HepG2 (cell line): ENCODE data around the gene PKD2L1. TPM values are rescaled to one million over a fixed set of nuclear protein-coding genes. Genes with fewer than 3 reads are reported as not detected.
A peak's percentile ranks its signal among the peaks of the same experiment; 100 is the strongest.

Experiments
- AKAP8 ChIP-seq: sonication (generic); formaldehyde crosslinking; IDR thresholded peaks from 2 replicates; pipeline ENCODE4 v1.5.1; 2020; ENCODE audit warnings: mild to moderate bottlenecking, missing genetic modification reagents
- FOXO1 ChIP-seq: sonication (generic); formaldehyde crosslinking; IDR thresholded peaks from 2 replicates; pipeline ENCODE4 v1.4.0; 2020; ENCODE audit warnings: missing genetic modification reagents
- LCORL ChIP-seq, 2 experiments: fragments of 450-650 bp in 1 of 2; sonication (generic) in 1 of 2; formaldehyde crosslinking in 1 of 2; IDR thresholded peaks; 2 replicates each; pipeline versions ENCODE4 v1.5.0 to v1.6.1; 2017 to 2020; ENCODE audit warnings: antibody characterized with exemption in 1 of 2, missing genetic modification reagents in 1 of 2
- MXI1 ChIP-seq: IDR thresholded peaks from 3 replicates; pipeline ENCODE4 v1.6.1; 2012; ENCODE audit warnings: low read depth, low read length, inconsistent platforms, borderline replicate concordance
- NAIF1 ChIP-seq: sonication (generic); formaldehyde crosslinking; IDR thresholded peaks from 2 replicates; pipeline ENCODE4 v1.5.0; 2020; ENCODE audit warnings: mild to moderate bottlenecking, missing genetic modification reagents, borderline replicate concordance
- RORA ChIP-seq: sonication (generic); formaldehyde crosslinking; IDR thresholded peaks from 2 replicates; pipeline ENCODE4 v1.5.0; 2020; ENCODE audit warnings: mild to moderate bottlenecking, missing genetic modification reagents, moderate library complexity
- SIN3A ChIP-seq: IDR thresholded peaks from 2 replicates; pipeline ENCODE4 v1.6.1; 2011; ENCODE audit warnings: low read depth, mild to moderate bottlenecking, control low read depth, low read length, borderline replicate concordance
- SUZ12 ChIP-seq: fragments of 150-350 bp; IDR thresholded peaks from 2 replicates; pipeline ENCODE4 v1.6.1; 2014; ENCODE audit warnings: low read depth, low read length
- TBX2 ChIP-seq: sonication (generic); formaldehyde crosslinking; IDR thresholded peaks from 2 replicates; pipeline ENCODE4 v1.5.0; 2020; ENCODE audit warnings: missing genetic modification reagents, mild to moderate bottlenecking, borderline replicate concordance
- ZKSCAN8 ChIP-seq: IDR thresholded peaks from 2 replicates; pipeline ENCODE4 v1.6.1; 2016; ENCODE audit warnings: borderline replicate concordance, missing genetic modification reagents, missing compliant biosample characterization
- ZNF235 ChIP-seq: sonication (generic); formaldehyde crosslinking; IDR thresholded peaks from 2 replicates; pipeline ENCODE4 v1.8.1; 2023; ENCODE audit warnings: mild to moderate bottlenecking, missing genetic modification reagents, borderline replicate concordance
- ZNF317 ChIP-seq: sonication (generic); formaldehyde crosslinking; IDR thresholded peaks from 2 replicates; pipeline ENCODE4 v1.5.0; 2020; ENCODE audit warnings: mild to moderate bottlenecking, missing genetic modification reagents
- ZNF562 ChIP-seq: sonication (generic); formaldehyde crosslinking; IDR thresholded peaks from 2 replicates; pipeline ENCODE4 v1.8.0; 2022; ENCODE audit warnings: missing genetic modification reagents, borderline replicate concordance
- polyA plus RNA-seq, 8 experiments: library from polyadenylated mRNA; depleted of rRNA in 3 of 8; stranded (reverse) in 7 of 8; unstranded in 1 of 8; fragments of >200 nt; fragmentation: Illumina TruSeq in 4 of 8; extraction: Trizol in 4 of 8; gene quantifications; 2 replicates each; pipeline versions ENCODE4 v1.2.1 to v1.2.3, GENCODE V29; 2011 to 2016; ENCODE audit warnings: low read depth in 4 of 8, missing spikeins in 1 of 8, mixed read lengths in 1 of 8; ENCODE audit not compliant: insufficient read depth in 1 of 8
- total RNA-seq, 5 experiments: library from RNA; depleted of rRNA; stranded (reverse); fragments of >200 nt; fragmentation: Illumina TruSeq; extraction: Trizol; gene quantifications; 2 replicates each; pipeline ENCODE4 v1.2.3, GENCODE V29; 2016; ENCODE audit warnings: low read depth in 1 of 5
- TF ChIP-seq, protein P1 (sequence below): IDR thresholded peaks from 2 replicates; pipeline ENCODE4 v1.6.1; 2016; ENCODE audit warnings: missing compliant biosample characterization, missing genetic modification reagents, borderline replicate concordance
- TF ChIP-seq, protein P2 (sequence below): sonication (generic); formaldehyde crosslinking; IDR thresholded peaks from 2 replicates; pipeline ENCODE4 v1.5.0; 2020; ENCODE audit warnings: missing genetic modification reagents, mild to moderate bottlenecking, borderline replicate concordance
- TF ChIP-seq, protein P3 (sequence below): sonication (generic); formaldehyde crosslinking; IDR thresholded peaks from 2 replicates; pipeline ENCODE4 v1.4.0; 2020; ENCODE audit warnings: missing genetic modification reagents, borderline replicate concordance
- TF ChIP-seq, protein P4 (sequence below): sonication (generic); formaldehyde crosslinking; IDR thresholded peaks from 2 replicates; pipeline ENCODE4 v1.5.0; 2020; ENCODE audit warnings: mild to moderate bottlenecking, missing genetic modification reagents

Gene PKD2L1
- total and polyA plus RNA-seq, 2 of the 13 experiments (the other 11 are each of a cell fraction or from before 2014, with no cell fraction given): 0.07 to 0.15 TPM

DNA sequence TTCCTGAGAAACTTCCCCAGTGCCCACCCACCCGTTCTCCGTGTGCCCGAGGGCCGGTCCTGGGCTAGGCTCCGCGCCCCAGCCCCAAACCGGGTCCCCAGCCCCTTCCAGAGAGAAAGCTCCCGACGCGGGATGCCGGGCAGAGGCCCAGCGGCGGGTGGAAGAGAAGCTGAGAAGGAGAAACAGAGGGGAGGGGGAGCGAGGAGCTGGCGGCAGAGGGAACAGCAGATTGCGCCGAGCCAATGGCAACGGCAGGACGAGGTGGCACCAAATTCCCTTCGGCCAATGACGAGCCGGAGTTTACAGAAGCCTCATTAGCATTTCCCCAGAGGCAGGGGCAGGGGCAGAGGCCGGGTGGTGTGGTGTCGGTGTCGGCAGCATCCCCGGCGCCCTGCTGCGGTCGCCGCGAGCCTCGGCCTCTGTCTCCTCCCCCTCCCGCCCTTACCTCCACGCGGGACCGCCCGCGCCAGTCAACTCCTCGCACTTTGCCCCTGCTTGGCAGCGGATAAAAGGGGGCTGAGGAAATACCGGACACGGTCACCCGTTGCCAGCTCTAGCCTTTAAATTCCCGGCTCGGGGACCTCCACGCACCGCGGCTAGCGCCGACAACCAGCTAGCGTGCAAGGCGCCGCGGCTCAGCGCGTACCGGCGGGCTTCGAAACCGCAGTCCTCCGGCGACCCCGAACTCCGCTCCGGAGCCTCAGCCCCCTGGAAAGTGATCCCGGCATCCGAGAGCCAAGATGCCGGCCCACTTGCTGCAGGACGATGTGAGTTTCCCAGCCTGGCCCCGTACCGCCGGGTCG lies 16.9 kb upstream of the PKD2L1 start, which contains the start of gene SCD (continued):
- TF ChIP-seq, protein P1, sequence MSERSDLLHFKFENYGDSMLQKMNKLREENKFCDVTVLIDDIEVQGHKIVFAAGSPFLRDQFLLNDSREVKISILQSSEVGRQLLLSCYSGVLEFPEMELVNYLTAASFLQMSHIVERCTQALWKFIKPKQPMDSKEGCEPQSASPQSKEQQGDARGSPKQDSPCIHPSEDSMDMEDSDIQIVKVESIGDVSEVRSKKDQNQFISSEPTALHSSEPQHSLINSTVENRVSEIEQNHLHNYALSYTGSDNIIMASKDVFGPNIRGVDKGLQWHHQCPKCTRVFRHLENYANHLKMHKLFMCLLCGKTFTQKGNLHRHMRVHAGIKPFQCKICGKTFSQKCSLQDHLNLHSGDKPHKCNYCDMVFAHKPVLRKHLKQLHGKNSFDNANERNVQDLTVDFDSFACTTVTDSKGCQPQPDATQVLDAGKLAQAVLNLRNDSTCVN (CRISPR knock-in tag): peak; percentile 5; the same call in 1 of the 2 replicates
- peak; percentile 60; the same call in 1 of the 3 replicates for TF ChIP-seq MXI1
- TF ChIP-seq ZKSCAN8: no peak
- no peak; the same call in 1 of the 2 replicates for TF ChIP-seq ZNF235
- TF ChIP-seq RORA (CRISPR knock-in tag): no peak
- TF ChIP-seq SIN3A: peak; percentile 44
- peak; percentile 3 for TF ChIP-seq TBX2
- TF ChIP-seq SUZ12: no peak
- 0 out of 2 replicates have a peak, but pooled peaks have one; percentile 29 for TF ChIP-seq ZNF562 (CRISPR knock-in tag)
- peak; percentile 96 for TF ChIP-seq LCORL (IDR thresholded peaks at IDR 0.05)
- peak; percentile 89 for TF ChIP-seq LCORL (CRISPR knock-in tag; IDR thresholded peaks at IDR 0.05)
- TF ChIP-seq, protein P2, sequence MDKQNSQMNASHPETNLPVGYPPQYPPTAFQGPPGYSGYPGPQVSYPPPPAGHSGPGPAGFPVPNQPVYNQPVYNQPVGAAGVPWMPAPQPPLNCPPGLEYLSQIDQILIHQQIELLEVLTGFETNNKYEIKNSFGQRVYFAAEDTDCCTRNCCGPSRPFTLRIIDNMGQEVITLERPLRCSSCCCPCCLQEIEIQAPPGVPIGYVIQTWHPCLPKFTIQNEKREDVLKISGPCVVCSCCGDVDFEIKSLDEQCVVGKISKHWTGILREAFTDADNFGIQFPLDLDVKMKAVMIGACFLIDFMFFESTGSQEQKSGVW: 0 out of 2 replicates have a peak, but pooled peaks have one; percentile 65
- TF ChIP-seq, protein P3, sequence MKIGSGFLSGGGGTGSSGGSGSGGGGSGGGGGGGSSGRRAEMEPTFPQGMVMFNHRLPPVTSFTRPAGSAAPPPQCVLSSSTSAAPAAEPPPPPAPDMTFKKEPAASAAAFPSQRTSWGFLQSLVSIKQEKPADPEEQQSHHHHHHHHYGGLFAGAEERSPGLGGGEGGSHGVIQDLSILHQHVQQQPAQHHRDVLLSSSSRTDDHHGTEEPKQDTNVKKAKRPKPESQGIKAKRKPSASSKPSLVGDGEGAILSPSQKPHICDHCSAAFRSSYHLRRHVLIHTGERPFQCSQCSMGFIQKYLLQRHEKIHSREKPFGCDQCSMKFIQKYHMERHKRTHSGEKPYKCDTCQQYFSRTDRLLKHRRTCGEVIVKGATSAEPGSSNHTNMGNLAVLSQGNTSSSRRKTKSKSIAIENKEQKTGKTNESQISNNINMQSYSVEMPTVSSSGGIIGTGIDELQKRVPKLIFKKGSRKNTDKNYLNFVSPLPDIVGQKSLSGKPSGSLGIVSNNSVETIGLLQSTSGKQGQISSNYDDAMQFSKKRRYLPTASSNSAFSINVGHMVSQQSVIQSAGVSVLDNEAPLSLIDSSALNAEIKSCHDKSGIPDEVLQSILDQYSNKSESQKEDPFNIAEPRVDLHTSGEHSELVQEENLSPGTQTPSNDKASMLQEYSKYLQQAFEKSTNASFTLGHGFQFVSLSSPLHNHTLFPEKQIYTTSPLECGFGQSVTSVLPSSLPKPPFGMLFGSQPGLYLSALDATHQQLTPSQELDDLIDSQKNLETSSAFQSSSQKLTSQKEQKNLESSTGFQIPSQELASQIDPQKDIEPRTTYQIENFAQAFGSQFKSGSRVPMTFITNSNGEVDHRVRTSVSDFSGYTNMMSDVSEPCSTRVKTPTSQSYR: 0 out of 2 replicates have a peak, but pooled peaks have one; percentile 7
- peak; percentile 73; the same call in 1 of the 2 replicates for TF ChIP-seq NAIF1 (CRISPR knock-in tag)
- peak; percentile 66; the same call in 1 of the 2 replicates for TF ChIP-seq ZNF317 (CRISPR knock-in tag)
- no peak for TF ChIP-seq AKAP8 (CRISPR knock-in tag)
- TF ChIP-seq, protein P4, sequence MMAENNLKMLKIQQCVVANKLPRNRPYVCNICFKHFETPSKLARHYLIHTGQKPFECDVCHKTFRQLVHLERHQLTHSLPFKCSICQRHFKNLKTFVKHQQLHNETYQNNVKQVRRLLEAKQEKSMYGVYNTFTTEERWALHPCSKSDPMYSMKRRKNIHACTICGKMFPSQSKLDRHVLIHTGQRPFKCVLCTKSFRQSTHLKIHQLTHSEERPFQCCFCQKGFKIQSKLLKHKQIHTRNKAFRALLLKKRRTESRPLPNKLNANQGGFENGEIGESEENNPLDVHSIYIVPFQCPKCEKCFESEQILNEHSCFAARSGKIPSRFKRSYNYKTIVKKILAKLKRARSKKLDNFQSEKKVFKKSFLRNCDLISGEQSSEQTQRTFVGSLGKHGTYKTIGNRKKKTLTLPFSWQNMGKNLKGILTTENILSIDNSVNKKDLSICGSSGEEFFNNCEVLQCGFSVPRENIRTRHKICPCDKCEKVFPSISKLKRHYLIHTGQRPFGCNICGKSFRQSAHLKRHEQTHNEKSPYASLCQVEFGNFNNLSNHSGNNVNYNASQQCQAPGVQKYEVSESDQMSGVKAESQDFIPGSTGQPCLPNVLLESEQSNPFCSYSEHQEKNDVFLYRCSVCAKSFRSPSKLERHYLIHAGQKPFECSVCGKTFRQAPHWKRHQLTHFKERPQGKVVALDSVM (CRISPR knock-in tag): peak; percentile 66
- 0 out of 2 replicates have a peak, but pooled peaks have one; percentile 27 for TF ChIP-seq FOXO1 (CRISPR knock-in tag)
